Tibial nerve (tissue), 3 donors: ENCODE results near the gene FAM83C.

Experiments
- CTCF ChIP-seq, 5 experiments: fragments of 200-600 bp in 3 of 5; fragments of 450-650 bp in 2 of 5; sonication (generic) in 3 of 5; IDR thresholded peaks; one replicate each; pipeline ENCODE4 v1.5.1; 2016 to 2019; ENCODE audit warnings: antibody characterized with exemption in 5 of 5, mild to moderate bottlenecking in 3 of 5, moderate library complexity in 2 of 5
- POLR2A ChIP-seq, 2 donors: fragments of 450-650 bp; IDR thresholded peaks; one replicate each; pipeline ENCODE4 v1.6.1; 2017; ENCODE audit warnings: antibody characterized with exemption in 2 of 2, mild to moderate bottlenecking in 2 of 2, moderate library complexity in 2 of 2

- TF ChIP-seq POLR2A (IDR thresholded peaks at IDR 0.05), result no peak
- no peak for TF ChIP-seq CTCF (IDR thresholded peaks at IDR 0.05)
Observed at GRCh38 chr20:35297740-35298139, 5.5 kb upstream of the FAM83C start.
